Upper lobe of left lung (tissue), 4 donors: ENCODE data around the gene EFNA1.

Experiments used
- CTCF ChIP-seq, 6 experiments: fragments of 450-650 bp in 4 of 6; fragments of 200-600 bp in 2 of 6; sonication (generic) in 2 of 6; IDR thresholded peaks; one replicate each; pipeline ENCODE4 v1.5.1; 2016 to 2019; ENCODE audit warnings: antibody characterized with exemption in 6 of 6
- POLR2A ChIP-seq, 4 donors: fragments of 450-650 bp; IDR thresholded peaks; one replicate each; pipeline ENCODE4 v1.5.1; 2016 to 2017; ENCODE audit warnings: antibody characterized with exemption in 4 of 4, mild to moderate bottlenecking in 2 of 4
- POLR2AphosphoS5 ChIP-seq, 2 donors: sonication (generic); formaldehyde crosslinking; IDR thresholded peaks; one replicate each; pipeline ENCODE4 v1.5.1; 2017; ENCODE audit warnings: antibody characterized with exemption in 2 of 2

GRCh38 chr1:155170806-155171205 is 43.1 kb downstream of the EFNA1 start:
- TF ChIP-seq CTCF (IDR thresholded peaks at IDR 0.05), result no peak
- TF ChIP-seq POLR2A (IDR thresholded peaks at IDR 0.05), result no peak
- TF ChIP-seq POLR2AphosphoS5 (IDR thresholded peaks at IDR 0.05), result no peak
